ENCODE data around the gene ADGRD1. TPM values are rescaled to one million over a fixed set of nuclear protein-coding genes. Genes with fewer than 3 reads are reported as not detected.

Gene ADGRD1
- total and polyA plus RNA-seq, 12 donors, result 0.87 to 6.0 (median 1.6) TPM

DNA sequence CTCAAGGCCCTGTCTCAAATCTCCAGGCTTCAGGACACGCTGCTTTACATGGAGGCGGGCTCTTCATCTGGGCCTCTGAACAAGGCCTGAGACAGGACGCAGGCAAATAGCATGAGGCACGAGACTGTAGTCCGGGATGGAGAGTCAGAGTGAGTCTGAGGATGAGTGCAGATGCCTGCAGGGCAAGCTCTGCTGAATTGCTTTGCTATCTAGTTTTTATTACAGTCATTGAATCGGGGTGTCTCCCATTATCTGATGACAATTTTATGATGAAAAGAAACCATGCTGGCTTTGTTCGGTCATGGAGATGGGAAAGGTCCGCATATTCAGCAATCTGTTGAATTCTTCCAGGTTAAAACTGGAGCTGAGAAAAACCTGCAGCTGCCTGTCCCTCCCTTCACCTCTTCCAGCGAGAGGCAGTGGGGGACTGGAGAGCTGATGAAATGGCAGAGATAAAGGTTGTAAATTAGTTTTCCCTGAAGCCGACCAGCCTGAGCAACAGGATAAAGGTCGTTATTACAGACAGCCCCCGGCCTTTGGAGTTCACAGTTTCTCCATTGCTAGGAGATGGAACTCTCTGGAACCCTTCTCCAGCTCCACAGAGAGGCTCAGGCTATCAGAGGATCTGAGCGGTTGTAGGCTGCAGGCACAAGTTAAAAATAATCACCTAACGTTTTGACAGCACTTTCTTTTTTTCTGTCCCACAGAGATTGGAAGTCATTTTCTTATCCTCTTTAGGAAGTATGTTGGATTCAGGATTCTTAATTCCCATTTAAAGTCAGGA, 1.3 kb upstream of the ADGRD1 start:
- Histone ChIP-seq H3K4me1 (replicated peaks in 1 of 2) (no peaks in the 10 kb centered on the region), H3K36me3 (replicated peaks in 1 of 2) (no peaks in the 10 kb centered on the region), H3K27me3 (peaks cover 3% of the 10 kb centered on the region), H3K4me3 (no peak overlapping the region), H3K27ac (no peak overlapping the region), H3K9me3 (replicated peaks in 1 of 3) (no peaks in the 10 kb centered on the region)
- WGBS, 4 donors, result 57 to 65% (median 62%) methylated on average over 14 of the region's 14 CpGs
- intact Hi-C loops (cut with DNase I), result no loop called here
- DNase-seq, result no peak
- no peak for TF ChIP-seq CTCF (IDR thresholded peaks at IDR 0.05)
- TF ChIP-seq POLR2A (IDR thresholded peaks at IDR 0.05), result no peak

- Histone ChIP-seq H3K36me3 (replicated peaks in 1 of 2) (no peaks in the 10 kb centered on the region), H3K9me3 (replicated peaks in 1 of 3) (no peaks in the 10 kb centered on the region), H3K4me1 (replicated peaks in 1 of 2) (no peaks in the 10 kb centered on the region), H3K27ac (peak overlapping the region in 1 of 5 donors; percentile 39), H3K27me3 (peaks cover 3% of the 10 kb centered on the region), H3K4me3 (peak overlapping the region in 1 of 4 donors; percentile 45)
- intact Hi-C loops (cut with DNase I), result no loop called here
- 71 to 85% (median 83%) methylated on average over 9 of the region's 9 CpGs for WGBS, 4 donors
- no peak for TF ChIP-seq CTCF (IDR thresholded peaks at IDR 0.05)
- no peak for TF ChIP-seq POLR2A (IDR thresholded peaks at IDR 0.05)
- no peak for DNase-seq
Observed at GRCh38 chr12:130954544-130954831, 781 bp downstream of the ADGRD1 start.

DNA sequence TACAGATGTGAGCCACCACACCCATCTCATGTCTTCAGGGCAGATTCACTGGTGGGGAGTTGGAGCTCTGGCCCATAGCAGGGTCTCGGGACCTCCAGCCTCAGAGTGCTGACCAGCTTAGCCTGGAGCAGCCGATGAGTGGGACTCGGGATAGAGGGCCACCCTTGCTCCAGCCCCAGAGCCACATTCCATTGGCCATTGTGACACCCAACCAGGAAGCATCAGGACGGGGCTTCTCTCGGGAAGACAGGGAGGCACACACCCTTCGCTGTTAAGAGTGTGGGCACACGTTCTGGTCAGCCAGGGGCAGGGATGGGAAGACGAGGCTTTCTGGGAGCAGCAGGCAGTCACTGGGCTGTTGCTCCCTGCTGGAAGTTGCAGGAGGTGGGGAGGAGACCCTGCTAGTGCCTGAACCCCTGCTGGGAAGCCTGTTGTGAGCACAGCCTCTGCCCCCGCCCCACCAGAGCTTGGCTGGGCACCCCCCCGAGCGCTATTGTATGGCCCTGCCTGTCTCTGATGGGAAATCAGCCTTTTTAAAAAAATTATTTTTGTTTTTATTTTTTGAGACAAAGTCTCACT, 1.6 kb downstream of the ADGRD1 start:
- Histone ChIP-seq H3K9me3 (replicated peaks in 1 of 3) (no peaks in the 10 kb centered on the region), H3K27me3 (peaks cover 3% of the 10 kb centered on the region), H3K36me3 (replicated peaks in 1 of 2) (no peaks in the 10 kb centered on the region), H3K27ac (no peak overlapping the region), H3K4me3 (no peak overlapping the region), H3K4me1 (replicated peaks in 1 of 2) (no peaks in the 10 kb centered on the region)
- 72 to 83% (median 76%) methylated on average over 6 to 11 of the region's 11 CpGs for WGBS, 4 donors
- TF ChIP-seq CTCF (IDR thresholded peaks at IDR 0.05) (no peak), POLR2A (IDR thresholded peaks at IDR 0.05) (no peak)
- intact Hi-C loops (cut with DNase I), result no loop called here
- no peak for DNase-seq

DNA sequence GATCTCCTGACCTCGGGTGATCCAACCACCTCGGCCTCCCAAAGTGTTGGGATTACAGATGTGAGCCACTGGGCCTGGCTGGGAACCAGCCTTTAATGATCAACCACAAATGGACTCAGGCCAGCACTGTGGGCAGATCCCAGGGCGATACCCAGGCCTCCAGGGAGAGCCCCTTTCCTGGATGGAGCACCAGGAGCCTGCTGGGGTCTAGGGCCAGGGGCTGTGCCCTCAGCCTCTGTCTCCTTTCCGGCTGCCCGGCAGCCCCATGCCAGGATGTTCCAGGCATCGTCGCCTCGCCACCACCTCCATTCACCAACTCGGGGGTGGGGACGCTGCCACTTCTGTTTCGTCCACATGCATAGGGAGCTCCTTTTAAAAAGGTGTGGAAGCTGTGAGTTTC, 2.3 kb downstream of the ADGRD1 start:
- H3K4me3 ChIP-seq, result no peak overlapping the region
- H3K36me3 ChIP-seq (replicated peaks in 1 of 2), result no peaks in the 10 kb centered on the region
- peaks cover 3% of the 10 kb centered on the region for H3K27me3 ChIP-seq
- no peaks in the 10 kb centered on the region for H3K4me1 ChIP-seq (replicated peaks in 1 of 2)
- no peak for DNase-seq
- intact Hi-C loops (cut with DNase I), result no loop called here
- no peak for TF ChIP-seq POLR2A (IDR thresholded peaks at IDR 0.05)
- no peak for TF ChIP-seq CTCF (IDR thresholded peaks at IDR 0.05)
- 84 to 93% (median 92%) methylated on average over 6 to 11 of the region's 11 CpGs for WGBS, 4 donors
- H3K9me3 ChIP-seq (replicated peaks in 1 of 3), result no peaks in the 10 kb centered on the region
- H3K27ac ChIP-seq, result no peak overlapping the region
